AG09309 (cell line): Measurements from ENCODE around the gene CALCOCO2.

Source experiments
- DNase-seq: peaks from one replicate; pipeline ENCODE4 v3.0.0-alpha.2; 2010; ENCODE audit warnings: low read depth
- H3K4me3 ChIP-seq: 2 replicates; pipeline ENCODE4 v1.5.1; 2011; ENCODE audit warnings: mild to moderate bottlenecking, low read depth, low read length, moderate library complexity; ENCODE audit not compliant: control insufficient read depth
- TF ChIP-seq, protein P1 (sequence below): IDR thresholded peaks from 2 replicates; pipeline ENCODE4 v1.5.1; 2011; ENCODE audit warnings: mild to moderate bottlenecking, low read depth, low read length, inconsistent platforms; ENCODE audit not compliant: insufficient read depth, control insufficient read depth; ENCODE audit errors: missing control alignments

The CALCOCO2 gene

DNA sequence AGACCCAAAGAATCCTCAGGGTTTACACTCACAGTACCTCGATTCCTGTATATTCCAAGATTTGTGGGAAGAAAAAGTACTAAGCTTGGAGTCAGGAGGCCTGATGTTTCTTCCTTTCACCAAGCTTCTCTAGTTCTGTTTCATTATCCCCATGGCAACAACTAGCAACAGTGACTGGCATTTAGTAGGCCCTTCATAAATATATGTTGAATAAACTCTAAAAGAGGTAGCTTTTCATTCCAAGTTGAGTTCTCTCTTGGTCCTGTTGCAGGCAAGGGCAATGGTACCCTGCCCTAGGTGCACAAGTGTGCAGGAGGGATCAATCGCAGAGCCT is 76.8 kb downstream of the CALCOCO2 start:
- peak overlapping the region; percentile 72 for H3K4me3 ChIP-seq
- peak; percentile 24 for DNase-seq
- TF ChIP-seq, protein P1, sequence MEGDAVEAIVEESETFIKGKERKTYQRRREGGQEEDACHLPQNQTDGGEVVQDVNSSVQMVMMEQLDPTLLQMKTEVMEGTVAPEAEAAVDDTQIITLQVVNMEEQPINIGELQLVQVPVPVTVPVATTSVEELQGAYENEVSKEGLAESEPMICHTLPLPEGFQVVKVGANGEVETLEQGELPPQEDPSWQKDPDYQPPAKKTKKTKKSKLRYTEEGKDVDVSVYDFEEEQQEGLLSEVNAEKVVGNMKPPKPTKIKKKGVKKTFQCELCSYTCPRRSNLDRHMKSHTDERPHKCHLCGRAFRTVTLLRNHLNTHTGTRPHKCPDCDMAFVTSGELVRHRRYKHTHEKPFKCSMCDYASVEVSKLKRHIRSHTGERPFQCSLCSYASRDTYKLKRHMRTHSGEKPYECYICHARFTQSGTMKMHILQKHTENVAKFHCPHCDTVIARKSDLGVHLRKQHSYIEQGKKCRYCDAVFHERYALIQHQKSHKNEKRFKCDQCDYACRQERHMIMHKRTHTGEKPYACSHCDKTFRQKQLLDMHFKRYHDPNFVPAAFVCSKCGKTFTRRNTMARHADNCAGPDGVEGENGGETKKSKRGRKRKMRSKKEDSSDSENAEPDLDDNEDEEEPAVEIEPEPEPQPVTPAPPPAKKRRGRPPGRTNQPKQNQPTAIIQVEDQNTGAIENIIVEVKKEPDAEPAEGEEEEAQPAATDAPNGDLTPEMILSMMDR: no peak

DNA sequence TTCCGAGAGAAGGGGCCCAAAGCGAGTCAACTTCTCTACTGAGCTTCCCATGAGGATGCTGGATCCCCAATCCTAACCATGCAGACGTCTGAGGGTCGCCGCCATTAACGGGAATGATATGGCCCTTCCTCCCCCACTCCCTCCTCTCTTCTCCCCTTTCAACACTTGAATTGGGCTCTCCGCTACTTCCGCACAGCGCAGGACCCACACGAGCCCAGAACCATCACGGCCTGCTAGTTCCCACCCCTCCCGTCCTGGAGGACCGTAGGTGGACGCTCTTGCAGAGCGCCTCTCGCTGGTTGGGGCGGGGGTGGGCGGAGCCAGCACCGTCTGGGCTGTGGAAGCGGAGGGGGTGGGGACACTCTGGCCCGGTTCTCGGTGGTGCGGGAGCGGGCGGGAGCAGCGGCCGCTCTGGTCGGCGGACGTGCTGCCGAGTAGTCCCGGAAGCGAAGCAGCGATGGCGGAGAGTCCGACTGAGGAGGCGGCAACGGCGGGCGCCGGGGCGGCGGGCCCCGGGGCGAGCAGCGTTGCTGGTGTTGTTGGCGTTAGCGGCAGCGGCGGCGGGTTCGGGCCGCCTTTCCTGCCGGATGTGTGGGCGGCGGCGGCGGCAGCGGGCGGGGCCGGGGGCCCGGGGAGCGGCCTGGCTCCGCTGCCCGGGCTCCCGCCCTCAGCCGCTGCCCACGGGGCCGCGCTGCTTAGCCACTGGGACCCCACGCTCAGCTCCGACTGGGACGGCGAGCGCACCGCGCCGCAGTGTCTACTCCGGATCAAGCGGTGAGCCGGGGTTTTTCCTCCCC is 77.4 kb downstream of the CALCOCO2 start, which contains the start of gene UBE2Z:
Gene UBE2Z, plus strand, starts transcription at position 361 of the 797 bp plus-strand sequence. Its CDS starts 97 bp downstream, at position 458.
- peak; percentile 78 for DNase-seq
- TF ChIP-seq, protein P1: no peak
- H3K4me3 ChIP-seq: peak within 1 kb of the TSS; percentile 72

DNA sequence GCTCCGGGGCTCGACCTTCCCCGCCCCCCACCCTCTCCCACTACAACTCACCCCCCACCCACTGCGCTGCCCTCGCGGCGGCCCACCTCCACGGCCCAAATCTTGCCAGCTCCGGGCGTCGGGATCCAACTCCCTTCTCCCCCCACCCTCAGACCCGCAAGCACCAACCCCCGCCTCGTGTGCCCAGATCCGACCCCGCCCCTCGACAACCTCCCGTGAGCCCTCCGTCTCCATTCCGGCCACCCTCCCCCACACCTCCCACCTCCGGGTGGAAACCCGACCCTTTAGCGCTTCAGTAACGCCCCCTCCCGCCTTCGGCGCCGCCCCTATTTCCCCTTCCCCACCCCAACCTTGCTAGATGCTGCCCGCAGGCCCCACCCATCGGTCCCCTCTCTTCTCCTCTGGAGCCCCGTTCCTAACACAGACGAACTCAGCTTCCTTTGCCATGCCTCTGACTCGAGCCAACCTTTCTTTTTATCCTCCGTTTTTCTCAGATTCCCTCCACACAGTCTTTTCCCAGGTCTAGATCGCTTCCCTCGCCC is 78.1 kb downstream of the CALCOCO2 start:
- peak overlapping the region; percentile 72 for H3K4me3 ChIP-seq
- TF ChIP-seq, protein P1: no peak
- DNase-seq: peak; percentile 24

DNA sequence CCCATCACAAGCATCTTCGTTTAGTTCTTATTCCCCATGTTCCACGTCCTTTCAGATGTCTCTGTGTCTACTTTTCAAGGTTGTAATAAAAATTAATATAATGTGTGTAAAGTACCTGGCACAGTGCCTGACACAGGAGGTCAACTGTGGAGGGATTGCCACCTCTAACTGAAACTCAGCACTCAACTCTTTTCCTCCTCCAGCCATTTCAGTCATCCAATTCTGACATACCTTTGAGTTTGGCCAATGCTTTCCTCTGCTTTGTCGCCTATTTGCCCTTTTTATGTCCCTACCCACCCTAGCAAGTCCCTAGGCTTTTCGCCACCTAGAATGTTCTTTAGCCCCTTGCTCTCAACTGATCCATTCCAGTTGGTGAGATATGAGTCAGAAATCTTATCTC is 78.9 kb downstream of the CALCOCO2 start:
- no peak for DNase-seq
- TF ChIP-seq, protein P1: no peak
- H3K4me3 ChIP-seq: peak overlapping the region; percentile 72

GRCh38 chr17:48910370-48910769 is 79.5 kb downstream of the CALCOCO2 start:
- TF ChIP-seq, protein P1: no peak
- H3K4me3 ChIP-seq: peak overlapping the region; percentile 15
- DNase-seq: no peak

DNA sequence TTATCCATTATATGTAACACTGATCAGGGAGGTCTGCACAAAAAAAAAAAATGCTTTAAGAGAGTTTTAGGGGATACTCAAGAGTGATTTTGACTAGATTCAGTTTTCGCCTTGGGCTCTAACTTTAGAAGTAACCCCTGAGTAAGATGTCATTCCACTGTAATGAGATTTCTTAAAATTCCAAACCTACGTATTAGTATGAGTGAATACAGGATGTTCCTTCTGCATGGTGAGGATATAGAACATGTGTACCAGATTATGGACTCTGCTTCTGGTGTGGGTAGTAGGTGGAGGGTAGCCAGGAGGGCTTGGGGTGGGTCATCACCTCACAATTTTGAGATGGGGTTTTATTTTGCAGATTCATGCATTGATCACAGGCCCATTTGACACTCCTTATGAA is 81.6 kb downstream of the CALCOCO2 start:
- TF ChIP-seq, protein P1: no peak
- H3K4me3 ChIP-seq: no peak overlapping the region
- DNase-seq: no peak
